NCI-H2227 treated with DMSO at 0.1 percent for 48 hours (cell line): ENCODE data around the gene RAB4B.
"Not testable (repeated sequence)": the region's sequence is repeated elsewhere in the genome, so short reads cannot be mapped to it uniquely, and the experiment has no call there.

Experiments used
- DNase-seq: peaks from one replicate; lab custom pipeline; 2025; lab: John Stamatoyannopoulos, UW

Gene RAB4B

GRCh38 chr19:40803857-40804782 lies 26.1 kb downstream of the RAB4B start:
- no peak for DNase-seq

DNA sequence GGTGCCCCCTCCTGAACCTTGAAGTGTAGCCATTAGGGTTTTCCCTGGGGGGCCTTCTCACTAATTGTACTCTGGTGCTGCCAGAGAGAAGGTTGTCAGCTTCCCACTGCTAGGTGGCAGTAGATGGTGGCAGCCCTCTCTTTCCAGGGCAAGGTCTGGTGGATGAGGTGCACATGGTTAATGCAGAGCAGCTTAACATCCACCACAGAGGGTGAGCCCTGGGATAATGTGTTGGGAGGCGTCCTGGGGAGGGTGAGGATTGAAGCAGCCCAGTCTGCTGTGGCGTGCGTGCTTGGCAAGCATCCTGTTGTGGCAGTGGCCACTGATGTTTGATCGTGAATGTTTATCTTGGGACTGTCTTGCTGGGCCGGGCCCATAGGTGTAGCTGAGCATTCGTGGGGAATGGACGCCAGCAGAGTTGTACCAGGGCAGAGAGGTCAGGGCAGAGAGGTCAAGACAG lies 26.8 kb downstream of the RAB4B start:
- DNase-seq = no peak

DNA sequence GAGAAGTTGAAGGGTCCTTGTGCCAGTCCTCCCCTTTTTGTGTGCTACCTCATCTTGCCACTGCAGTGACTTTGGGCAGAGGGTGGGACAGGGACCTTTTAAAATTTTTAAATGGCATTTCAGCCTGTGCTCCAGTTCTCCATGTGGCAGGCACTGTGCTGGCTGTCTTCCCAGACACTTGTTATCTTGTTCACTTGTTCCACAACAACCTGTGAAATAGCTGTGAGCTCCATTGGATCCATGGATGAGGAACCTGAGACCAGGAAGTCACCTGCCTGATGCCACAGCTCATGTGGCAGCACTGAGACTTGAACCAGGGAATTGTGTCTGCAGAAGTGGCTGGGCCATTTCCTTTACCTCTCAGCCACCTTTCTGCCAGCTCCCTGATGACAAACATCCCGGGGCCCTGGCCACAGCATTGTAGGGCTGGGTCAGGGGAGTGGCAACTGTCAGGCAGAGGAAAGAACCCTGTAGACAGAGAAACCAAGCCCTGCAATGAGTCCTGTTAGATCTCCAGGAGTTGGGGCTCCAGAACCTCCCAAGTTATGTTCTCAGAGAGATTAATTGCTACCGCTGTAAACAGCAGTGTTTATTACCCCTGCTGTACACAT lies 27.3 kb downstream of the RAB4B start:
- DNase-seq = no peak

GRCh38 chr19:40806423-40807146 lies 28.5 kb downstream of the RAB4B start:
- DNase-seq = peak; percentile 100

DNA sequence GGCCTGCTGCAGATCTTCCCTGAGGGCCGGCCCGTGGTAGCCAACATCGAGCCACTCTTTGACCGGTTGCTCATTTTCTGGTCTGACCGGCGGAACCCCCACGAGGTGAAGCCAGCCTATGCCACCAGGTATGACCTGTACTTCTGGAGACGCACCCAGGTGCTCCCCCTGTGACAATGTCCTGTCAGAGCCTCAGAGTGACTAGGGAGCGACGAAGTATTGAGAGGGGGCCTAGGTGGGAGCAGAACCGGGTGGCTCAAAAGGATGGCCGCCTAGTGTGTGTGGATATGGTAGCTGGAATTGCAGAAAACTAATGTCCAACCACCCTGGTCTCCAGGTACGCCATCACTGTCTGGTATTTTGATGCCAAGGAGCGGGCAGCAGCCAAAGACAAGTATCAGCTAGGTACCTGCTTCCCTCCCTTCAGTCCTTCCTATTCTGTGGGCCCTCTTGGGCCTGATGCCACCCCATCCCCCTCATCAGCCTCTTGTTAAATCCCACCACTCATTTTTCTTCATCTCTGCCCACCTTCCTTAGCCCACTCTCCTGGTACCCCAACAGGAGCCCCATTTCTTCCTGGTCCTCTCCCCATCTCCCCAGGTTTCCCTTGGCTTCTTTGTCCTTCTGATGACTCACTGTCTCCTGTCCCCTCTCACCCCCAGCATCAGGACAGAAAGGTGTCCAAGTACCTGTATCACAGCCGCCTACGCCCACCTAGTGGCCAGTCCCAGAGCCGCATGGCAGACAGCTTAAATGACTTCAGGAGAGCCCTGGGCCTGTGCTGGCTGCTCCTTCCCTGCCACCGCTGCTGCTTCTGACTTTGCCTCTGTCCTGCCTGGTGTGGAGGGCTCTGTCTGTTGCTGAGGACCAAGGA lies 29.3 kb downstream of the RAB4B start:
- no peak for DNase-seq

DNA sequence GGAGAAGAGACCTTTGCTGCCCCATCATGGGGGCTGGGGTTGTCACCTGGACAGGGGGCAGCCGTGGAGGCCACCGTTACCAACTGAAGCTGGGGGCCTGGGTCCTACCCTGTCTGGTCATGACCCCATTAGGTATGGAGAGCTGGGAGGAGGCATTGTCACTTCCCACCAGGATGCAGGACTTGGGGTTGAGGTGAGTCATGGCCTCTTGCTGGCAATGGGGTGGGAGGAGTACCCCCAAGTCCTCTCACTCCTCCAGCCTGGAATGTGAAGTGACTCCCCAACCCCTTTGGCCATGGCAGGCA lies 29.9 kb downstream of the RAB4B start:
- no peak for DNase-seq

DNA sequence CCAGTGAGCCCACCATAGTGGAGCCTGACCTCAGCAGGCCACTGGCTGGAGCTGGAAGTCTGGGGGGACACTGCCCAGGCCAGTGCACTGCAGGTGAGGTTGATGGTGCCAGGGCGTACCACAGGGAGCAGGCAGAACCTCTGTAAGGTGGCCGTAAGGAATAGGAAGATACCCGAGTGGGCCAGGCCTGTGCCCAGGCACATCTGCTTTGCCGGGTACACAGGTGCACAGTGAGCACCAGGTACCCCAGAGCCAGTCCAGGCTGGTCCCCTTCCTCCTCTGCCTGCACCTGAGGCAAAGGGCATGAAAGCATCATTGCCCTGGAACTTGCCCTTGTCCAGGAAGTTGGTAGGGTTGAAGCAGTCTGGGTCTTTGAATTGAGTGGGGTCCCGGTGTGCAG lies 30.4 kb downstream of the RAB4B start:
- DNase-seq = no peak

- DNase-seq = no peak
Observed at GRCh38 chr19:40809358-40810086, 31.5 kb downstream of the RAB4B start.

- no peak for DNase-seq
Observed at GRCh38 chr19:40810160-40810559, 32.1 kb downstream of the RAB4B start.

GRCh38 chr19:40810649-40811408 lies 32.8 kb downstream of the RAB4B start:
- peak; percentile 94 for DNase-seq

GRCh38 chr19:40811478-40812341 lies 33.7 kb downstream of the RAB4B start:
- no peak for DNase-seq

DNA sequence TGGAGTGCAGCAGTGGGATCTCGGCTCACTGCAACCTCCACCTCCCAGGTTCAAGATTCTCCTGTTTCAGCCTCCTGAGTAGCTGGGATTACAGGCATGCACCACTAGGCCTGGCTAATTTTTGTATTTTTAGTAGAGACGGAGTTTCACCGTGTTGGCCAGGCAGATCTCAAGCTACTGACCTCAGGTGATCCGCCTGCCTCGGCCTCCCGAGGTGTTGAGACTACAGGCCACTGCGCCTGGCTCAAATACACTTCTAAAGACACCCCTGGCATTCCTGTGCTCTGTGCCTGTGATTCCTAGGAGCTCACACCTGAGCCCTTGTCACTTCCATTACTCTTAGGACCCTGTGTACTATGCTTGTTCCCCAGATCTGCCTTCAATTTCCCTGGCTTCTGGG lies 34.5 kb downstream of the RAB4B start:
- DNase-seq = not testable (repeated sequence)

DNA sequence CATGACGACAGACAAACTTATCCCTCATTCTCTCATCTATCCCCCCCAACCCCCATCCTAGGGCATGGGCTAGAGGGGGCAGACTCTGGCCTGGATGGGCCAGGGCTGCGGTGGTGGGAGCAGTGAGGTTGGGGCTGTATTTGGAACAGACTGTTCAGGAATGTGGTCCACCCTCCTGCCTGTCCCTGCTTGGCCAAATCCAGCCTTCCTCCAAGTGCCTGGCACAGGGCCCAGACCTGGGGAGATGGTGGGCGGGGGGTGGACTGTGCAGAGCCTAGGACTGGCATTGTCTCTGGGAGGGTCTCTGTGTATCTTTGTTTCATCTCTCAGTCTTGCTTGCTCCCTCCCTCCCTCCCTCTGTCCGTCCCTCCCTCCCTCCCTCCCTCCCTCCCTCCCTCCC lies 35.1 kb downstream of the RAB4B start:
- peak; percentile 52 for DNase-seq

DNA sequence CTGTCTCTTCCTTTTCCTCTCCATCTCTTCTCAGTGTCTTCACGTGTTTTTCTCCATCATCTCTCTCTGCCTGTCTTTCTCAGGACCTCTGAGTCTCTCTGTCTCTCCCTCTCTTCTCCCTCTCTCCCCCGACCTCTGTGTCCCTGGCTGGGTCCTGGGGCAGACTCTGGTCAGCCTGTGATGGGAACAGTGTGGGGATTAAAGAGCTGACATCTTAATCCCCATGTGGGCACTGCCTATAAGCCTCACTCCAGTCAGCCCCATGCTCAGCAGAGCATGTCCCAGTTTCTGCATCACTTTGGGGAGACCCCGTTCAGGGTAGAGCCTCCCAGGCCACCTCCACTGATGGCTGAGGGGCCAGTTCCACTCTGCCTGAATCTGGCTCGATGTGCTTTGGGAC lies 37.2 kb downstream of the RAB4B start:
- DNase-seq = no peak

- DNase-seq = peak; percentile 72
Observed at GRCh38 chr19:40818480-40819399, 40.7 kb downstream of the RAB4B start.

DNA sequence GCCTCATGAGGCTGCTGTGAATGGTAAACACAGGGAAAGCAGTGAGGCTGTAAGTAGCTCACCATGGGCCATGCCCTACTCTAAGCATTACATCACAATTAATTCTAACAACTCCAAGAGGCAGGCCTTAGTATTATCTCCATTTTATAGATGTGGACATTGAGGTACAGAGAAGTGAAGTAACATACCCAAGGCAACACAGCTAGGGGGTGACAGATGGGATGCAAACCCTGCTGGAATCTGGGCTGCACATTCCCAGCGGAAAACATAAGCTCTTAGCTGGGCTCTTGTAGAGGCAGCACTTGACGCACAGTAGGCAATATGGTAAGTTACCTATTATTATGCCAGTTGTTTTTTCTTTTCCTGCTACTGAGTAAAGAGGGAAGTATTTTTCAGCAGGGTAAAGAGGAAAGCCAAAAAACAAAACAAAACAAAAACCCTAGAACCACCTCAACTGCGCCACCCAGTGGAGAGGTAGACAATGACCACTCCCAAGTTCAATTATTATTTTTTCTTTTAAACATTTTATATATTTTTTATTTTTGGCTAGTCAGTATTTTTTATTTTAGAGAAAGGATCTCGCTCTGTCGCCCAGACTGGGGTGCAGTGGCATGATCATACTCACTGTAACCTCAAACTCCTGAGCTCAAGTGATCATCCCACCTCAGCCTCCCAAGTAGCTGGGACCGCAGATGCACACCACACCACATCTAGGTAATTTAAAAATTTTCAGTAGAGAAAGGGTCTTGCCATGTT lies 41.6 kb downstream of the RAB4B start:
- DNase-seq = peak; percentile 49

GRCh38 chr19:40822161-40822560 lies 44.1 kb downstream of the RAB4B start:
- no peak for DNase-seq
